Type B pancreatic cell (in vitro differentiated cells): Measurements from ENCODE around the gene DPP6. TPM values are rescaled to one million over a fixed set of nuclear protein-coding genes. Genes with fewer than 3 reads are reported as not detected.

Source experiments
- DNase-seq: peaks from one replicate; pipeline ENCODE4 v3.0.0; 2021; ENCODE audit warnings: mixed read lengths; ENCODE audit not compliant: unreplicated experiment; ENCODE audit errors: extremely low spot score
- H3K27ac Mint-ChIP-seq: 2 replicates; pipeline ENCODE4 v1.8.0; 2021; ENCODE audit warnings: mild to moderate bottlenecking, mixed read lengths
- H3K27me3 Mint-ChIP-seq: 2 replicates; pipeline ENCODE4 v1.8.0; 2021; ENCODE audit warnings: mixed read lengths
- H3K36me3 Mint-ChIP-seq: 2 replicates; pipeline ENCODE4 v1.8.0; 2021; ENCODE audit warnings: mixed read lengths
- H3K4me1 Mint-ChIP-seq: one replicate; pipeline ENCODE4 v1.8.0; 2021; ENCODE audit warnings: mixed read lengths; ENCODE audit not compliant: unreplicated experiment
- H3K4me3 Mint-ChIP-seq: 2 replicates; pipeline ENCODE4 v1.8.0; 2021; ENCODE audit warnings: mild to moderate bottlenecking, mixed read lengths
- H3K9me3 Mint-ChIP-seq: 2 replicates; pipeline ENCODE4 v1.8.0; 2021; ENCODE audit warnings: mixed read lengths
- CTCF ChIP-seq: fragments of 200-600 bp; sonication (generic); conservative IDR thresholded peaks from 2 replicates; pipeline ENCODE4 v1.5.0; 2021; ENCODE audit warnings: antibody characterized with exemption, mild to moderate bottlenecking
- total RNA-seq: library from RNA; stranded (reverse); gene quantifications from 2 replicates; pipeline ENCODE4 v1.2.1, GENCODE V29; 2021; ENCODE audit warnings: low replicate concordance

DPP6 gene
- total RNA-seq, 1 donor from 2014 or later, result 4.1 TPM

GRCh38 chr7:154380771-154381170, 328.6 kb downstream of the DPP6 start:
- H3K9me3 Mint-ChIP-seq, result no peaks in the 10 kb centered on the region
- no peak for DNase-seq
- H3K4me3 Mint-ChIP-seq, result no peak overlapping the region
- no peak for TF ChIP-seq CTCF
- no peaks in the 10 kb centered on the region for H3K36me3 Mint-ChIP-seq
- H3K4me1 Mint-ChIP-seq, result no peaks in the 10 kb centered on the region
- no peak overlapping the region for H3K27ac Mint-ChIP-seq
- H3K27me3 Mint-ChIP-seq, result no peaks in the 10 kb centered on the region

GRCh38 chr7:154383045-154383444, 330.8 kb downstream of the DPP6 start:
- no peak for DNase-seq
- Mint-ChIP-seq H3K27me3 (peaks cover 3% of the 10 kb centered on the region), H3K4me3 (no peak overlapping the region), H3K36me3 (no peaks in the 10 kb centered on the region), H3K27ac (no peak overlapping the region), H3K4me1 (no peaks in the 10 kb centered on the region), H3K9me3 (no peaks in the 10 kb centered on the region)
- no peak for TF ChIP-seq CTCF

GRCh38 chr7:154385214-154385613, 333.0 kb downstream of the DPP6 start:
- H3K4me1 Mint-ChIP-seq, result no peaks in the 10 kb centered on the region
- DNase-seq, result no peak
- H3K9me3 Mint-ChIP-seq, result no peaks in the 10 kb centered on the region
- no peak for TF ChIP-seq CTCF
- H3K4me3 Mint-ChIP-seq, result no peak overlapping the region
- H3K27ac Mint-ChIP-seq, result no peak overlapping the region
- peaks cover 7% of the 10 kb centered on the region for H3K27me3 Mint-ChIP-seq
- no peaks in the 10 kb centered on the region for H3K36me3 Mint-ChIP-seq

- H3K27ac Mint-ChIP-seq, result no peak overlapping the region
- no peak for DNase-seq
- H3K4me3 Mint-ChIP-seq, result no peak overlapping the region
- H3K27me3 Mint-ChIP-seq, result peaks cover 7% of the 10 kb centered on the region
- TF ChIP-seq CTCF, result no peak
- H3K4me1 Mint-ChIP-seq, result no peaks in the 10 kb centered on the region
- no peaks in the 10 kb centered on the region for H3K9me3 Mint-ChIP-seq
- no peaks in the 10 kb centered on the region for H3K36me3 Mint-ChIP-seq
Observed at GRCh38 chr7:154387252-154387651, 335.1 kb downstream of the DPP6 start.

- no peaks in the 10 kb centered on the region for H3K36me3 Mint-ChIP-seq
- peaks cover 7% of the 10 kb centered on the region for H3K27me3 Mint-ChIP-seq
- no peak overlapping the region for H3K27ac Mint-ChIP-seq
- no peak for TF ChIP-seq CTCF
- DNase-seq, result no peak
- no peak overlapping the region for H3K4me3 Mint-ChIP-seq
- no peaks in the 10 kb centered on the region for H3K9me3 Mint-ChIP-seq
- H3K4me1 Mint-ChIP-seq, result no peaks in the 10 kb centered on the region
Observed at GRCh38 chr7:154388412-154388811, 336.2 kb downstream of the DPP6 start.

GRCh38 chr7:154388999-154389398, 336.8 kb downstream of the DPP6 start:
- no peak for DNase-seq
- H3K4me1 Mint-ChIP-seq, result no peaks in the 10 kb centered on the region
- no peak overlapping the region for H3K27ac Mint-ChIP-seq
- H3K36me3 Mint-ChIP-seq, result no peaks in the 10 kb centered on the region
- H3K9me3 Mint-ChIP-seq, result no peaks in the 10 kb centered on the region
- H3K4me3 Mint-ChIP-seq, result no peak overlapping the region
- no peak for TF ChIP-seq CTCF
- H3K27me3 Mint-ChIP-seq, result peaks cover 7% of the 10 kb centered on the region
